ENCODE measurements around the gene RELN.
"Not testable (repeated sequence)": the region's sequence is repeated elsewhere in the genome, so short reads cannot be mapped to it uniquely, and the experiment has no call there.

RELN gene

GRCh38 chr7:103940382-103941268 lies 48.8 kb downstream of the RELN start:
- DNase-seq (ENCODE audit: low spot score), result no peak

DNA sequence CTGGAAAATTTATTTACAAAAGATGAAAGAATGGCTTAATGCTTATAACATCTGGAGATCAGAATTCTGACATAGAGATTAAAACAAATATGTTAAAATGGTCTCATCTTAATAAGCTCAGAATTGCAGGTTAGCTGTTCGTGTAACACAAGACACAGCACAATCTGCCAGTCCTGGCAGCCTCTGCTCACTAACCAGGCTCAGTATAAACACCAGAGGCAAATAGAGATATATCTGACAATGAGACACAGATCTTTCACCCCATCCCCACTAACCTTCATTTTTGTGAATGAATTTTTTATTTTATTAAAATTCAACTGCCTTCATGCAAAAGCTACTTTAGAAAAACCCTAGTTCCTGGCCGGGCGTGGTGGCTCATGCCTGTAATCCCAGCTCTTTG lies 51.8 kb downstream of the RELN start:
- DNase-seq (ENCODE audit: low spot score), result no peak

DNA sequence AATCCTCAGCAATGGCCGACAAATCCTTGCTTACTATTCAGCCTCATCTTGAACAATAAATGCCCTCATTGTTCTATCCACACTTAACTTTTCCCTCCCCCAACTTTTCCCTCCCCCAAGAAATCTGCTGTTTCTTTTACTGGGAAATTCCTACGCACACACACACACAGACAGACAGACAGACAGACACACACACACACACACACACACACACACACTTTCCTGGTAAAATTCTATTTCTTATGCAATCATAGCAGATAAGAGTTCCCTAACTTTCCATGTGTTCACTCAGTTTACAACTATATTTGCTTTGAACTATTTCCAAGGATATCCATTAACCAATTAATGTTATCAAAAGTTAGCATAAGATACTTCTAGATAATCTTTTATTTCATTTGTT lies 52.9 kb downstream of the RELN start:
- DNase-seq (ENCODE audit: low spot score), result no peak

GRCh38 chr7:103934508-103934907 lies 55.0 kb downstream of the RELN start:
- DNase-seq (ENCODE audit: low spot score), result no peak

- no peak for DNase-seq (ENCODE audit: low spot score)
These were observed 57.1 kb downstream of the RELN start for GRCh38 chr7:103932389-103932788.

DNA sequence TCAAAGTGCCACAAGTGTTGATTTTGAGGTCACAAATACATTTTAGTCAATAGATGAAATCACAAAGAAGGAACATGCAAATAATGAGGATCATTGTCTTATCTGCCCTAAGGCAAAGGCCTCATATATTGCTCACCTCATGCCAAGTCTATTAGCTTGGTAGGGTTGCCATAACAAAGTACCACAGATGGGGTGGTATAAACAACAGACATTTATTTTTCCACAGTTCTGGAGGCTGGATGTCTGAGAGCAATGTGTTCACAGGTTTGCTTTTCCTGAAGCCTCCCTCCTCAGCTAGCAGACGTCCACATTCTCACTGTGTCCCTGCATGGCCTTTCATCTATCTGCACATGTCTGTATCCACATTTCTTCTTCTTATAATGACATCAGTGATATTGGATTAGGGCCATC lies 59.6 kb downstream of the RELN start:
- DNase-seq (ENCODE audit: low spot score), result no peak

GRCh38 chr7:103928581-103928980 lies 60.9 kb downstream of the RELN start:
- no peak for DNase-seq (ENCODE audit: low spot score)

DNA sequence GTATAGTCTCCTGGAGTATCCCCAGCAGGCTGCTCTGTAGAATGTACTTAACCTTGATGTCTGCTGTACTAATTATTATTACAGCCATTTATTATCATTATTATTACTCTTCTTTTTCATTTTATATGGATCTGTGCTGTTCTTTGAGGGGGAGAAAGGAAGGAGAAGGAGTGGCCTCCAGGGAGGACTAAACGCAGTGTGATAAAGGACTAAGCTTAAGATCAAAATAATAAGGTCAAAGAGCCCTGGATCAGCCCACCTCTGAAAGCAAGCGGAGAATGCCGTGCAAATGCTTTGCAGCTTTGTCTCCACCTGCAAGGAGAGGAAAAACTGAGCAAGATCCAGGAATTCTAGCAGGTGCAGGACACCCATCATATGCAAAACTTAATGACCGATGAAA lies 65.3 kb downstream of the RELN start:
- DNase-seq (ENCODE audit: low spot score), result no peak

DNA sequence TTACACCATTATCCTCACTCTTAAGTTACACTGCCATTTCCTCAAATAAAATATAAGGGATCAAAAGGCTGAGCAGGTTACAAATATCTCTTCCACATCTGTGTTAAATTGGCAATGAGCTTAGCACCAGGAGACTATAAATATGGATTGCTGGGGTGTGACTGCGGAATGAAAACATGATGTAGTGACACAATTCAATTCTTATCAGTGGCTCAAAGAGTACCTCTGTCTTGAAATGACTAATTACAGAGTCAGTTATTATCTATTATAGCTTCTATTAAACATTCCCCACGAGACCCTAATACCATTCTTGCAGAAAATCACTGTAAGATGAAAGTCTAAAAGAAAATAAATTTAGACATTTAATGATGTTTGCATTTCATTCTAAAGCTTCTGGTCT lies 67.1 kb downstream of the RELN start:
- no peak for DNase-seq (ENCODE audit: low spot score)

GRCh38 chr7:103921692-103922091 lies 67.8 kb downstream of the RELN start:
- no peak for DNase-seq (ENCODE audit: low spot score)

- DNase-seq (ENCODE audit: low spot score), result no peak
These were observed 70.1 kb downstream of the RELN start for GRCh38 chr7:103919272-103919868.

DNA sequence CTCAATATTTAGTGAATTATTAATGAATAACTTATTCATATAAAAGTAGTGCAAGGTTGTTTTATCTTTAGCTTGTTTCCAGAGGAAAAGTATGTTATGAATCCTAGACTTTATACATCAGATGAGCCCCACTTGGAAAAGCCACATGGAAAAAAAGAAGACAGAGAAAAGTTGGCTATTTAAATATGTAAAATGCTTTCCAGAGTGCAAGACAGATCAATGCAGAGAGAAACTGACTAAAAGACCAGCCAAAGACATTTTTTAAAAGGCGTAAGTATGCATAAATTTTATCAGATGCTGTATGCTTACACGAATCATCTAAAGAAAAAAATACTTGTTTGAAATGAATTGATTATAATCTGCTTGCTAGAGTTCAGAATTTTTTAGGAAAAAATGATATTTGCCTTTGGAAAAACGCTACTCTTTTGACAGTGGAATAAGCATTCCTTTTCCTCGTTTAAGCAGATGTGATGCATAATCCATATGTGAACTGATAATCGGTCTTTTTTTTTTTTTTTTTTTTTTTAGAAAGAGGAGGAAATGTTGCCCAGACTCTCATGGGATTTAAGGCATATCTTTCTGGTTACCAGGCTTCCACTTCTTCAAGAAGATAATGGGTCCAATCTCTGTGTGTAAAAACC lies 70.7 kb downstream of the RELN start:
- DNase-seq (ENCODE audit: low spot score), result no peak

DNA sequence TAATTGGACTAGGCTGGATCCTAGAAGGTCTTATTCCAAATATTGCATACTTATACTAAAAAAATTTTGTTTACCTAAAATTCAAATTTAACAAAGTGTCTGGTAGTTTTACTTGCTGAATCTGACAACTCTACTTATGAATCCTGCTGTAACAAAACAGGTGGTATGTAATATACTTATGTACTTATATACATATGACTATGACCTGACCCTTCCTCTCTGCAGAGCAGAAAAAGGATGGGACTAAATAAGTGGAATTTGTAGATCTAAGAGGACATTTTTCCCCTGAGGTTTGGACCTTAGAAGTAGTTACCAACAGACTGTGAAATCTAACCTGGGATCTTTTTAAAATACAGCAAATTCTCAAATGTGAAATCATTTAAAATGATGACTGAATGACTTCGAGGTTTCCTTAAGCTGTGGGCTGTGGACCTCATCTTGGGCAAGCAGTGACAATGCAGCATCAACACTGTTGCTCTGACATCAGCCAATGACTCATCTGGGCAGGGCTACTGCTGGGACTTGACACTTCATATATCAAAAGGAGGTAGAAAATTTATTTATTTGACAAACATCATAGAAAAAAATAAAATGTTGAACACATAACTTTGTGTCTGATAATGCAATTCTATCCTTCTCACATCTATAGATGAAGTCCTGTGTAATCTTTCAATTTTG lies 73.6 kb downstream of the RELN start:
- peak; percentile 6 for DNase-seq (ENCODE audit: low spot score)

DNA sequence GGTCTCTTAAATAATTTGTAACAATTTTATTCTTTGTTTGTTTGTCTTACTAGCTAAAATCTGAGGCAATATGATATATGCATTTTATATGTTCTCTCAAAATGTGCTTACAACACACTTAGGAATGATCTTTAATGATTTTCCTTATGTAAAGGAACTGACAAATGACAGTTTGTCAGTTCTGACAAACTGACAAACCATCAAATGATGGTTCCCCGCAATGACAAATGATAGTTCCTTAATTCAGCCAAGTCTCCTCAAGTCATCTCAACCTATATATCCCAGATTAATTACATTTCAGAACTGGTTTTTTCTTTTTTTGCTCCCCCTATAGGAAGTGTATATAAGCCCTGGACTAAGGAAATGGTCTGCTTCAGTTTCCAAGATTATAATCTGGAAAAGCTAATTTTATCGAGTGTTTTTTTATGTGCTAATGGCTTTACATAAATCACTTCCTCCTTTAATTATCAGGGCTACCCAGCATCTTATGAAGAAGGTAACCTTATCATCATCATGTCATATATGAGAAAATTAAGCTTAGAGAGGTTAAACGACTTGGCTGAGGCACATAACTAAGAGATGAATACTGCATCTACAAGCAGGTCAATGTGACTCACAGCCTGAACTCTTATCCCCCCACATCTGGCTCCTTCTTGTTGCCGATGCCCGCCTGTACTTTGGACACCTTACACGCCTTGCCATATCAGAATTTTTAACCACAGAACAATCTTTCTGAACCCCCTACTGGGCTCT lies 75.1 kb downstream of the RELN start:
- no peak for DNase-seq (ENCODE audit: low spot score)

DNA sequence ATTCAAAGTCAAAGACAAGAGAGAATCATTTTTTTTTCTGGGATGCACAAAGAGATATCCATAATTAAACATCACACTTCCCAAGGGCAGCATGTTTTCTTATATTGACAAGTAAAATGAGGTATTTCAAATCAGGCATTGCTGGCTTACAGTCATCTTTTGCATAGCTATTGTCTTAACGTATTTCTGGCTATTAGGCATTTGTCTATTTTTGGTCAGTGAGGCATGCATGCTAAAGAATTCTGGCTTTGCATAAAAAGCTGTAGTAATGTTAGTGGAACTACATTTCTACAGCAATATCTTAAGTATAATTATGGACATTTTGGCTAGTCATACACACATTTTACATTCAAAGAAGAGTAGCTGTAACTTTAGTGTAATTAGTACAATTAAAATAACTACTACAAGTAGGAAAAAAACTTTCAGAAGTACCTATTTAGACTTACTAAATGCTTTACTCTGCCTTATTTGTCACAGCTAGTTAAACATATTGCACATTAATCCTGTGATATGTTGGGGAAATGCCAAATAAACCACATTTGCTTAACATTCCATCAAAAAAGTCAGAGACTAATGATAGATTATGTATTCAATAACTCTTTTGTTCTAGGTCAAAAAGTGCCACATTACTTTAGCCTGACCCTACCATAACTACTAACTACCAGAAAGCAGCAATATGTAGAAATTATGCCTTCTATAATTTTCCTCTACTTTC lies 76.4 kb downstream of the RELN start:
- DNase-seq (ENCODE audit: low spot score), result no peak

- DNase-seq (ENCODE audit: low spot score), result not testable (repeated sequence)
These were observed 78.4 kb downstream of the RELN start for GRCh38 chr7:103911015-103911414.

DNA sequence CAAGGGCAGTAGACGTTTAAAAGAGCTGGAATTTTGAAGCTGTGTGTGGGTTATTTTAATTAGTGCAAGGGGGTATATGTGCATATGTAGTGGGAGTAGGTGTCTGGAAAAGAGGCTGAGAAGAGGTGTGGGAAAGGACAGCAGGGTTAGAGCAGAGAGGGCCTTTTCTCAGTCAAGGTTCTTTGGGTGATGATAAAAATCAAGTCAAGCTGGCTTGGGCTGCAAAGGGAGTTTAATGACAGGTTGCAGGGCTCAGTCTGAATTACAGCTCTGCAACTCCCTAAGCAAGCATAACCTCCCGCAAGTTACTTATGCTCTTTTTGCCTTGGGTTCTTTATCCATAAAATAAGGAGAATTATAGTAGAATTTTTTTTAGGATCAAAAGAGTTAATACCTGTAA lies 83.5 kb downstream of the RELN start:
- DNase-seq (ENCODE audit: low spot score), result no peak

- no peak for DNase-seq (ENCODE audit: low spot score)
These were observed 86.5 kb downstream of the RELN start for GRCh38 chr7:103902917-103903316.

- DNase-seq (ENCODE audit: low spot score), result not testable (repeated sequence)
These were observed 92.6 kb downstream of the RELN start for GRCh38 chr7:103896826-103897225.

DNA sequence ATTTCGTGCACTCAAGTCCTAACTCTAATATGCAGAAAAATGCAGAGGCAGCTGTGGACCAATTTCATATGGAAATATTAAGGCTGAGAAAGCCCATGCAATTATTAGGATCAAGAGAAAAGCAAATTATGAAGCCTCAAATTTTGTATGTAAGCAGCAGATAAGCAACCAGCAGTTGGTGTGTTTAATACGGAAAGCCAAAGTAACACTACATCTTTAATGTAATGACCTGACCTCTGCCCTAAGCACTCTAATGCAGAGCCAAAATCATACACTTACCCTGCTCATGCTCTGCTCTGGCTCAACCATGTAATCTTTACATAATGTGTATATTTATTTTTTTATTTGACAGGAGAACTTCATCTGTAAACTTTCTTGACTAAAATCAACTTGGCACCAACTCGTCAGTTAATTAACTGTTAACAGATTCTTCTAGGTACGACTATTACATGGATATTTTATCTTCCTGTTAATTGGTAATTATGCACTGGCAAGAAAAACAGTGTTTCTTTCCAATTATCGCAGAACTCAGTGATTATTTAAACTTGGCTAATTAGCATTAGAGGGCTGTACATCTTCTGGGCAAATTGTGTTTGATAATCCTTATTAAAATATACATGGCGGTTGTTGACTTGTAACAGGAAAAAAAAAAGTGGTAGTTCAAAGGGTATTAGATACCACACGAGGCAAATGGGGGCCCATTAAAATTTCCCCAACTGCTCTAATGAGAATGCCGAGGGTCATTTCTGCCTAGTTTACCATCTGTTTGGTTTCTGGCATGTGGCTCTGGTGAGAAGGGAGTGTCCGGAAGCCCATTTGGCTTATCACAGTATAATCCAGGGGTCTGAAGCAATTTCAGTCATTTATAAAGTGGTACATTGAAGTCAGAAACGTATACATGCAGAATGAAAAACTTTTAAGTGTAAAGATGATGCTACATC lies 94.5 kb downstream of the RELN start:
- DNase-seq (ENCODE audit: low spot score), result no peak
